Anterior cingulate cortex (tissue), 58 donors: ENCODE measurements around the gene DNAJB1.
A peak's percentile ranks its signal among the peaks of the same experiment; 100 is the strongest.
"Not testable (repeated sequence)": the region's sequence is repeated elsewhere in the genome, so short reads cannot be mapped to it uniquely, and the experiment has no call there.

ENCODE experiments used
- DNase-seq, 58 donors: peaks; one replicate each; lab custom pipeline; 2025; lab: John Stamatoyannopoulos, UW

DNAJB1 gene

DNA sequence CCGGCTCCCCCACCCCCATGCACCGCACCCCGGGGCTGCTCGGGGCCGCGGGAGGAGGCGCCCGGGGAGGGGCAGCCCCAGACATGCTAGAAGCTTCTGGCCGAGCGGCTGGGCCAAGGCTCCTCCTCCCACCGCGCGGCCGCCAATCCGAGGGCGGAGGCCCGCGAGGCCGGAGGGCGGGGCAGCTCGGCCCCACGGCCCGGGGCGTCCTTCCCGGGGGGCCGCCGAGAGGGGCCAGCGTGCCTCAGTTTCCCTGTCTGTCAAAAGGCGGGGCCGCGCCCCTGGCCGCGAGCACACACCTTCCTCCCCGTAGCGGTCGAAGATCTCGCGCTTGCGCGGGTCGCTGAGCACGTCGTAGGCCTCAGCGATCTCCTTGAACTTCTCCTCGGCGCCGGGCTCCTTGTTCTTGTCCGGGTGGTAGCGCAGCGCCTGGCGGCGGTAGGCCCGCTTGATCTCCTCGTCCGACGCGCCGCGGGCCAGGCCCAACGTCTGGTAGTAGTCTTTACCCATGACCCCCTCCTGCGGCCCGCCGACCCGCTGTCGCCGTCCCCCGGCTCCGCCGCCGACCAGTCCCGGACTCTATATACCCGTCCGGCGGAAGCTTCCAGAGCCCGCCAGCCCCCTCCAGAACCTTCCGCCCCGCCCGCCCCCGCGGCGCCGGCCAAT lies at the start of gene DNAJB1:
TSS of gene DNAJB1 (minus strand) at position 558 of the 666 bp plus-strand sequence. CDS start at position 510, 48 bp downstream.
- DNase-seq: peak in 56 of 58 donors; percentile 15 to 100 (median 80)

GRCh38 chr19:14567079-14567478 lies 48.9 kb upstream of the DNAJB1 start:
- DNase-seq: no peak

- DNase-seq: no peak
Observed at GRCh38 chr19:14566712-14567077, 48.5 kb upstream of the DNAJB1 start.

DNA sequence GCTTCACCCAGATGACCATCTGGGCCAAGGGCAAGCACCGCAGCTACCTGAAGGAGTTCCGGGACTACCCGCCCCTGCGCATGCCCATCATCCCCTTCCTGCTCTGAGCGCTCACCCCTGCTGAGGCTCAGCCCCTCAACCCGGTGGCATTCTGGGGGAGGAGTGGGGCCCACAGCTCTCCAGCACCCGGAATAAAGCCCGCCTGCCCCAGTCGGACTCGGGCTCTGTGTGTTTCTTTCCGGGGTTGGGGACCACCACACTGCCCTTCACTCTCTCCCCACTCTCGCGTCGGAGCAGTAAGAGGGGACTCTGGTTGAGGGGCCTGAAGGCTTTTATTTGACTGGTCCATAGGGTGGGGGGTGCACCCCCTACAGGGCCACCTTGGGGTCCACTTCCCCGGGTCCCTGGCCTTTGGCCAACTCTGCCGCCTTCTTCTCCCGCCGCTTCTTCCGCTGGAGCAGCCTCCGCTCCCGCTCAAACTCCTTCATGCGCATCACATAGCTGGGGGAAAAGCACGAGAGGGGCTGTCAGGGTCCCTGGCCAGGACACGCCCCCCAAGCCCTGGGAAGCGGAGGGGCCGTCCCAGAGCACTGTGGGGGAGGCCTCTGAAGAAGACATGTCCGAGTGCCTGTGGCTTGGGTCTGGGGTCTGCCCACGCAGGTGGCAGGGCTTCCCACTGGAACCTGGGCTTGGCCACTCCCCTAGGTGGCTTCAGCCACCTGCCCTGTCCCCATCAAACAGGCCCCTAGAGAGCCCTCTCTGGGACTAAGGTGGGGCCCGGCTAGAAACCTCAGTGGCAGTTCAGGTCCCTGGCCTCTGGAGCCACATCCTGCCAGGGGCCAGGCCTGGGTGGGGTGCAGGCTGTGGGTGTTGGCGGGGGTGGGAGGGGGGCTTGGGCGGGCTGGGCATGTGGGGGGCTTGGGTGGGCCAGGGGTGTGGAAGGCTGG lies 47.8 kb upstream of the DNAJB1 start:
- no peak for DNase-seq

GRCh38 chr19:14565298-14565679 lies 47.1 kb upstream of the DNAJB1 start:
- DNase-seq: peak in 9 of 58 donors; percentile 31 to 59 (median 37)

- DNase-seq: not testable (repeated sequence)
Observed at GRCh38 chr19:14564652-14565297, 46.6 kb upstream of the DNAJB1 start.

GRCh38 chr19:14563989-14564651 lies 45.9 kb upstream of the DNAJB1 start:
- DNase-seq: no peak

DNA sequence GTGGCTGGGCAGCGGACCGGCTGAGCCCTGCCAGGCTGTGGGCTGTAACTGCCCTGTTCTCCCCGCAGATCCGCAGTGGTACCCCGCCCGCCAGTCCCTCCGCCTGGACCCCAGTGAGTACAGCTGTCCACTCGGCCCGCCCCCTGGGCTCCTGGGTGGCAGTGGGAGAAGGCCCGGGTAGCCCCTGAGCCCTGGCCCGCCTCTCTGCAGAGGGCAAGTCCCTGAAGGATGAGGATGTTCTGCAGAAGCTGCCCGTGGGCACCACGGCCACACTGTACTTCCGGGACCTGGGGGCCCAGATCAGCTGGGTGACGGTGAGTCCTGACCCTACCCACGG lies 45.4 kb upstream of the DNAJB1 start:
- DNase-seq: no peak

DNA sequence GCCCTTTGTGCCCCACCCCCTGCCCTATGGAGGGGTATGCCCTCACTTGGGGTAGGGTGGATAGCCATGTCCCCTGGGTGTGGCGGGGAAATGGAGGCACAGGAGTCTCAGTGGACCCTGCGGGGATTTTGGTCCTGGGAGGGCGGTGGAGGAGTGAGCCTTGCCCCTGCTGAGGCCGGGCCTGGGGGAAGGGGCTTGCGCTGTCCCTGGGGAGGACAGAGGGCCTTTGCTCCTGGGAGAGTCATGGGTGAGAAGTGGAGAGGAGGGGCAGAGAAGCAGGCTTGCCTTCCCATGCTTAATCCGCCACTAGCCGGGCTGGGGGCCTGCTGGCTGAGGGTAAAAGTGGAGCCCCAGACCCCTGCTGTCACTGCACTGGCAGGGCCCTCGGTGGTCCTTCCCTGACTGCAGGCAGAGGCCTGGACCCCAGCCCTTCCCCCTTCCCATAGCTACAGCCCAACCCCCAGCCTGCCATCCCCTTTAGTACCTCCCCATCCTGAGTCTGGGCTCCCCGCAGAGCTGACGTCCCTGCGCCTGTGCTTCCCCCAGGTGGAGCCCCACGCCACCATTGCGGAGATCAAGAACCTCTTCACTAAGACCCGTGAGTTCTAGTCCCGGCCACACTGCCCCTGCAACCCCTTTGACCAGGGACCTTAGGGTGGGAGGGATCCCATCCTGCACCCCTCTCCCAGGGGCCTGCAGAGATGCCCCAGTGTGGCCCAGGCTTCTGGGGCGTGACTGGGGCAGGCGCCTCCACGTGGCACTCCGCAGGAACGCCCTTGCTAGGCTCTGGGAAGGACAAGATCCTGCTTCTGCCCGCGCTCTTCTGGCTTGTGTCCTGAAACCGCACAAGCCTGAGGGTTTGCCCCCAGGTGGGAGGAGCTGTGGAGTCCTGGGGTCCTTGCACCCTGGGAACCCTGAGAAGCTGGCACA lies 44.7 kb upstream of the DNAJB1 start:
- DNase-seq: no peak

DNA sequence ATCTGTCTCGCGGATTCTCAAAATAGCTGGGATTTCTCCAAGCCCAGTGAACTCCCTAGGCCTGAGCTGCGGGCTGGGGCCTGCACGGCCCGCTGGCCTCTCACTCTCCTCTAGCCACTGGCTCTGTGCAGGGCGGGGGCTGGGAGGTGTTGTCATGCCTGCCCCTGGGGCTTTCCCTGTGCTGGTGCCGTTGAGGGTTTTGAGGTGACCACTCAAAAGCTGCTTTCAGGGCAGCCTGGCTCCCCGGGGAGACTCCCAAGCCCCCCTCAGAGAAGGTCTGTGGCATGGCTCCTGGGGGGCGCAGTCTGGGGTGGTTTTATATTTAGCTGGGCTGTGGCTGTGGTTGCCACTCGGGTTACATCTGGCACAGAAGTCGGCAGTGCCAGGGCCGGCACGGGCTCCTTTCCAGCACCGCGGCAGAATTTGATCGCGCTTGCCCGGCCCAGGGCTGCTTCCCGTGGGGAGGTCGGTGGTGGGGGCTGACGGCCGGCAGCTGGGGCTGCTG lies 43.7 kb upstream of the DNAJB1 start:
- DNase-seq: peak in 51 of 58 donors; percentile 18 to 84 (median 63)

DNA sequence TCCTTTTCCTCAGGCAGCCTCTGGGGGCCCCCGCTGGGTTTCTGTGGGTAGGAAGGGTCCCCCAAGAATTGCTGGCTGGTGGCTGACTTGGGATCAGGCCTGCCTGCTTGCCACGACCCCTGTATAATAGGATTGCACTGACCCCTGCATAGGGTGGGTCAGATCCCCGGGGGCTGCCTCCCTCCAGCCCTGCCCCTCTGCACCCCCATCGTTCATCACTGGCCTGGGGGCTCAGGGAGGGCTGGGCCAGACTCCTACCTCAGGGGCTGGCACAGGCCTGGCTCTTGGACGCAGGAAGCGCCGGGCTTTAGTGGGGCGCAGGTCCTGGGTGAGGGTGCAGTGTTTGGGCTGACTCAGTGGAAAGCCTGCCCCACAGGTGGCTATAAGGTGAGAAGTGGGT lies 43.1 kb upstream of the DNAJB1 start:
- no peak for DNase-seq

GRCh38 chr19:14560776-14561108 lies 42.5 kb upstream of the DNAJB1 start:
- DNase-seq: no peak

GRCh38 chr19:14559916-14560775 lies 41.9 kb upstream of the DNAJB1 start:
- no peak for DNase-seq

DNA sequence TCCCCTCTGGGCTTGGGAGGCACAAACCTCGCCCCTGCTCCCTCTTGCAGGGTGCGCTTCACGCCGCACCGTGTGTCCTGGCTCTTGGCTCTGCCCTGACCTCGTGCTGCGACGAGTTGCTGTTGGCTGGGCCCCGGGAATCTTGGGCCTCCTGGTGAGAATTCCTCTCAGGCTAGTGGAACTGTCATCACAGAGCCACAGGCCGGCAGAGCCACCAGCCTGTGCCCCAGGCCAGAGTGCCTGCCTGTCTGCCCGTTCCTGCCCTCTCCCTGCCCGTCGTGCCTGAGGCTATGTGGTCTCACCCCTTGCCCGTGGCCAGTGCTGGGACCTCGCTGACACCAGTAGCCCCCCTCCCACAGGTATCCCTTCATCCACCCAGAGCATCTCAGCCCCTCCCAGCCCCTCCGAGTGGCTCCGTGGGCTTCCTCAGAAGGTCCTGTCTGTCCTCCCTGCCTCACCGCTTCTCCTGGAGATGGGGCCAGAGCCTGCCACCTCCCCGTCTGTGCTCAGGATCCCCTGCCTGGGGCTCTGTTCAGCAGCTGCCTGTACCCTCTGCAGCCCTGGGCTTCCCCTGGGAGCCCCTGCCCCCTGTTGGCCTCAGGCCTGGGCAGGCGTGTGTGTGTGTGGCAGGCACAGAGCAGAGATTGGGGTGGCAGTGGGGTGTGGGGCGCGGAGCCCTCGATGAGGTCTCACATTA lies 40.3 kb upstream of the DNAJB1 start:
- peak in 1 of 58 donors; percentile 16 for DNase-seq

DNA sequence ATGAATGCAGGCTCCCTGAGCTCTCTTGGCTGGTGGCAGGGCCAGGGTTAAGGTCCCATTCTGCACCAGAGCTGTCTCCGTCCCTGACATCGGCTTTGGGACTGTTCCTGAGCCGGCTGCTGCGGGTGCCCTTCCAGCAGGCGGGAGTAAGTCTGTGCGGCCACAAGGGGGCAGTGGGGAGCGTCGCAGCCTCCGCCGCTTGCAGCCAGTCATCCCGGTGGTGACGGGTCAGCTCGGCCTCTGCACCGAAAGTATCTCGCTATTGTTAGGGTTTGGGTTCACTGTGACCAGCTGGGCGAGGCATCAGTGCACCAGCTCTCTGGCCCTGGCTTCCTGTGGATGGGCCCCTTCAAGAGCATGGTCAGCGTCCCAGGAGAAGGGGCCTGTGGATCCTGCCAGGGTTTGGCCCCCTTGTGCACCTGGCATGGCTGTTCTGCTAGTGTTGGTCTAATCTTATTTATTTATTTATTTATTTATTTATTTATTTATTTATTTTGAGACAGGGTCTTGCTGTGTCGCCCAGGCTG lies 38.5 kb upstream of the DNAJB1 start:
- peak in 55 of 58 donors; percentile 26 to 87 (median 70) for DNase-seq

DNA sequence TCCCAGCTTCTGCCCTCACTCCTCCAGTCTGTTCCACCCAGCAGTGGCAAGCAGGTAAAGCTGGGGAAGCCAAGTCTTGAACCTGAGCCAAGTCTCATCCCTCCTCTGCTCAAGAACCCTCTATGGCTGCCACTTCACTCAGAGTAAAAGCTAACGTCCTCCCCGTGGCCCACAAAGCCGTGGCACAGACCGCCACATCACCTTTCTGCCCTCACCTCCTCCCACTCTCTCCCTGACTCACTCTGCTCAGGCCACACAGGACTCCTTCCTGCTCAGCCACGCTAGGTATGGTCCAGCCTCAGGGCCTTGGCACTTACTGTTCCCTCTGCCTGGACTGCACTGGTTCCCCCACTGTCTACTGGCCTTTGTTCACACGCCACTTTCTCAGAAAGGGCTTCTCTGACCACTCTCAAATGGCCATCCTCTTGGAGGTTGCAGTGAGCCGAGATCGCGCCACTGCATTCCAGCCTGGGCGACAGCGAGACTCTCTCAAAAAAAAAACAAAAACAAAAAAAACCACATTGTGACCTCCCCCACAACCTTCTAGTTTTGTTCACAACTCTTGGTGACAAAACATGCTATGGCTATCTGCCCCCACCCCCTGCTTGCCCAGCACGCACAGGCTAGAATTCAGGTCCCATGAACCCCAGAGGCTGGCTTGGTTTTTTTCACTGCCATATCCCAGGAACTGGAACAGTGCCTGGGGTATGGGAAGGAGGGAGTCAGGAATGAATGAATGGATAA lies 37.9 kb upstream of the DNAJB1 start:
- no peak for DNase-seq

DNA sequence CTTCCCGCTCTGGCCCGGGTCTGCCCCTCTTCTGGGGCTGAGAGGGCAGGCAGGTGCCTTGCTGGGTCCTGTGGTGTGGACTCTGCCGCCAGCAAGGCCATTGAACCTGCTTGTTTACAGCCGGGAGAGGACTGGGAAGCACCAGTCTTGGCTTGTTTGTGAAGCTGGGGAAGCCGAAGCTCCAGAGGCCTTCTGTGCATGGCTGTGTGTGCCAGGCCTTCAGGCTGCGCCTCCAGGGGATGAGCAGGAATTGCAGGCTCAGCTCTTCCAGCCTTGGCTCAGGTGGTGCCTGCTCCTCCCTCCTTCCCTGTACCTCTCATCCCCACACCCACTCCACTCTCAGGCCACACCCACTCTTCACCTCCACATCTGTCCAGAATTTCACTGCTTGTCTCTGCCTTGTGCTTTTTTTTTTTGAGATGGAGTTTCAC lies 36.2 kb upstream of the DNAJB1 start:
- DNase-seq: peak in 31 of 58 donors; percentile 7 to 57 (median 33)
